Osteocyte (in vitro differentiated cells): ENCODE data around the gene ITIH2. TPM values are rescaled to one million over a fixed set of nuclear protein-coding genes. Genes with fewer than 3 reads are reported as not detected.

ENCODE experiments used
- DNase-seq: peaks from one replicate; pipeline ENCODE4 v3.0.0; 2021; ENCODE audit warnings: mixed read lengths; ENCODE audit not compliant: unreplicated experiment; ENCODE audit errors: extremely low spot score
- H3K27ac Mint-ChIP-seq: one replicate; pipeline ENCODE4 v1.8.0; 2021; ENCODE audit warnings: mild to moderate bottlenecking, mixed read lengths; ENCODE audit not compliant: unreplicated experiment
- H3K27me3 Mint-ChIP-seq: one replicate; pipeline ENCODE4 v1.8.0; 2021; ENCODE audit warnings: mixed read lengths; ENCODE audit not compliant: unreplicated experiment
- H3K36me3 Mint-ChIP-seq: one replicate; pipeline ENCODE4 v1.8.0; 2021; ENCODE audit warnings: mixed read lengths; ENCODE audit not compliant: unreplicated experiment
- H3K4me1 Mint-ChIP-seq: one replicate; pipeline ENCODE4 v1.8.0; 2021; ENCODE audit warnings: mixed read lengths; ENCODE audit not compliant: unreplicated experiment
- H3K4me3 Mint-ChIP-seq: one replicate; pipeline ENCODE4 v1.8.0; 2021; ENCODE audit warnings: mild to moderate bottlenecking, moderate library complexity, mixed read lengths; ENCODE audit not compliant: unreplicated experiment
- H3K9me3 Mint-ChIP-seq: one replicate; pipeline ENCODE4 v1.8.0; 2021; ENCODE audit warnings: mixed read lengths; ENCODE audit not compliant: unreplicated experiment
- total RNA-seq: library from RNA; stranded (reverse); gene quantifications from 2 replicates; pipeline ENCODE4 v1.2.1, GENCODE V29; 2021
- TF ChIP-seq, protein P1 (sequence below): fragments of 200-600 bp; sonication (generic); IDR thresholded peaks from 2 replicates; pipeline ENCODE4 v1.5.0; 2021; ENCODE audit warnings: antibody characterized with exemption, mild to moderate bottlenecking, moderate library complexity

Gene ITIH2
- total RNA-seq, 1 donor from 2014 or later, result not detected

DNA sequence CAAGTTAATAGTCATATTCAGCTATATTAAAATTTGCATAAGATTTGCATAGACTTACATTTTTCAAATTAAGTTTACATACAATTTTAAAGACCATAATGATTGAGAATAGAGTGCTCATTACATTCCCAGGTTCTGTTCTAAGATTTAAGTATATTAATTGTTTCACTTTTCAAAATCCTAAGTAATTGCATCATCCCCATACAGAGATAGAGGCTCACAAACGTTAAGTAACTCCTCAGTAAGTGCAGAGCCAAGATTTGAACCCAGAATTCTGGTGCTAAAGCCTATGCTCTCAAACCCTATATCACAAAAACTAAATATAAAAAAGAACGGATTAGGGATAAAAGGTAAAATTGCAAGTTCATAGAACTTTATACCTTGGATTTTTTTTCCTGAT lies 38.4 kb upstream of the ITIH2 start:
- Mint-ChIP-seq H3K4me3 (no peak overlapping the region), H3K9me3 (no peaks in the 10 kb centered on the region), H3K36me3 (no peaks in the 10 kb centered on the region), H3K27me3 (peaks cover 36% of the 10 kb centered on the region), H3K27ac (no peak overlapping the region), H3K4me1 (peaks cover 11% of the 10 kb centered on the region)
- TF ChIP-seq, protein P1, sequence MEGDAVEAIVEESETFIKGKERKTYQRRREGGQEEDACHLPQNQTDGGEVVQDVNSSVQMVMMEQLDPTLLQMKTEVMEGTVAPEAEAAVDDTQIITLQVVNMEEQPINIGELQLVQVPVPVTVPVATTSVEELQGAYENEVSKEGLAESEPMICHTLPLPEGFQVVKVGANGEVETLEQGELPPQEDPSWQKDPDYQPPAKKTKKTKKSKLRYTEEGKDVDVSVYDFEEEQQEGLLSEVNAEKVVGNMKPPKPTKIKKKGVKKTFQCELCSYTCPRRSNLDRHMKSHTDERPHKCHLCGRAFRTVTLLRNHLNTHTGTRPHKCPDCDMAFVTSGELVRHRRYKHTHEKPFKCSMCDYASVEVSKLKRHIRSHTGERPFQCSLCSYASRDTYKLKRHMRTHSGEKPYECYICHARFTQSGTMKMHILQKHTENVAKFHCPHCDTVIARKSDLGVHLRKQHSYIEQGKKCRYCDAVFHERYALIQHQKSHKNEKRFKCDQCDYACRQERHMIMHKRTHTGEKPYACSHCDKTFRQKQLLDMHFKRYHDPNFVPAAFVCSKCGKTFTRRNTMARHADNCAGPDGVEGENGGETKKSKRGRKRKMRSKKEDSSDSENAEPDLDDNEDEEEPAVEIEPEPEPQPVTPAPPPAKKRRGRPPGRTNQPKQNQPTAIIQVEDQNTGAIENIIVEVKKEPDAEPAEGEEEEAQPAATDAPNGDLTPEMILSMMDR, result no peak
- DNase-seq, result no peak

DNA sequence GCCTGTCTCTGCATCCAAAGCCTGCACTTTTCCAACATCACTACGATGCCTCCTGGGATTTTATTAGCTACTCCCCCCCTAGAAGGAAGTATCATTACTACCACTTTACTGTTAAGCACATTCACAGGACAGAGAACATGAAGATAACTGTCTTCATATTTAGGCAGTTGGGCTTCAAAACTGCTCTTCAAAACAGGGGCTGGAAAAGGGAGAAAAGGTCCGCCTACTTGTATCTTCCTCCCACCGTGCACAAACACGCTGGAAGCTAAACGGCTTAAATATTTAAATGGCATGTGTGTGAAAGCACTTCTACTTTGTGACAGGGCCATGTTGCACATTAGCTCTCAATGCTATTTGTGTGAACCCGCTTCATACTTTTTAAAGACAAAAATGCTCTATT lies 37.3 kb upstream of the ITIH2 start:
- Mint-ChIP-seq H3K27me3 (peaks cover 43% of the 10 kb centered on the region), H3K27ac (no peak overlapping the region), H3K9me3 (no peaks in the 10 kb centered on the region), H3K36me3 (no peaks in the 10 kb centered on the region), H3K4me3 (peak overlapping the region; percentile 46), H3K4me1 (peaks cover 11% of the 10 kb centered on the region)
- DNase-seq, result no peak
- TF ChIP-seq, protein P1, result no peak

DNA sequence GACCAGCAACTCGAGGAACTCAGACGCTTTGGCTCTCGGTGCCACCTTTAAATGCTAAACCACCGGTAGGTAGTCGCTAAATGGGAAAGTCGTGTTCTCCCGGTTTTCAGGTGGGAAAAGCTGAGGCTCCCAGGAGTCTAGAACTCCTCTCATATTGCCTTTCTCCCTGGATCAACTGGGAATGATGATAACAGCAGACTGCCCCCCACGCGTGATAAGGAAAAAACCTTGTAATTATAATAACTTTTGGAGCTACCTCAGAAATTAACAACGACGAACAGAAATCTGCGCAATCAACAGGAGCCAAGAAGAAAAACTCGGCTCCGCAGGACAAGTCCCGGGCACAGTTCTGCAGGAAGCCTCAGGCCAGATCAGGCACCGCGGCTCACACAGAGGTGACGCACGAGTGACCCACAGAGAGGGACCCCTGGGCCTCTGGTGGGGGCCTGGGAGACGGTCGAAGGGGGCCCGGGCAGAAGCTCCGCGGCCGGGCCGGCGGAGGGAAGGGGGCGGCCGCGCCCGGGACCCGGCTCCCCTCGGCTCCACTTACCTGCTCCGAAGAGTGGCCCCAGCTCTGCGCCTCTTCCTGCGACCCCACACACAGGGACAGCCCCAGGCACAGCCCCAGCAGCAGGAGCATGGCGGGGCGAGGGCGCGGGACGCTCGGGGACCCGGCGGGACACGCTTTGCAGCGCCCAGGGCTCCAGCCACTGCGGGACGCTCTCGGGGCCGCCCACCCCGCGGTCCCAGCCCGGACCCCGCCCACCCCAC lies 36.7 kb upstream of the ITIH2 start, which contains the start of gene ITIH5:
Gene ITIH5 (minus strand): TSS at position 714 of the 771 bp plus-strand sequence. CDS start 74 bp downstream, at position 640.
- DNase-seq, result no peak
- no peak within 1 kb of the TSS for H3K27ac Mint-ChIP-seq
- peak within 1 kb of the TSS; percentile 52 for H3K4me3 Mint-ChIP-seq
- TF ChIP-seq, protein P1, result no peak
- peaks cover 45% of the 10 kb centered on the region for H3K27me3 Mint-ChIP-seq
- no peaks in the 10 kb centered on the region for H3K9me3 Mint-ChIP-seq
- H3K36me3 Mint-ChIP-seq, result no peaks in the 10 kb centered on the region
- H3K4me1 Mint-ChIP-seq, result peaks cover 11% of the 10 kb centered on the region

DNA sequence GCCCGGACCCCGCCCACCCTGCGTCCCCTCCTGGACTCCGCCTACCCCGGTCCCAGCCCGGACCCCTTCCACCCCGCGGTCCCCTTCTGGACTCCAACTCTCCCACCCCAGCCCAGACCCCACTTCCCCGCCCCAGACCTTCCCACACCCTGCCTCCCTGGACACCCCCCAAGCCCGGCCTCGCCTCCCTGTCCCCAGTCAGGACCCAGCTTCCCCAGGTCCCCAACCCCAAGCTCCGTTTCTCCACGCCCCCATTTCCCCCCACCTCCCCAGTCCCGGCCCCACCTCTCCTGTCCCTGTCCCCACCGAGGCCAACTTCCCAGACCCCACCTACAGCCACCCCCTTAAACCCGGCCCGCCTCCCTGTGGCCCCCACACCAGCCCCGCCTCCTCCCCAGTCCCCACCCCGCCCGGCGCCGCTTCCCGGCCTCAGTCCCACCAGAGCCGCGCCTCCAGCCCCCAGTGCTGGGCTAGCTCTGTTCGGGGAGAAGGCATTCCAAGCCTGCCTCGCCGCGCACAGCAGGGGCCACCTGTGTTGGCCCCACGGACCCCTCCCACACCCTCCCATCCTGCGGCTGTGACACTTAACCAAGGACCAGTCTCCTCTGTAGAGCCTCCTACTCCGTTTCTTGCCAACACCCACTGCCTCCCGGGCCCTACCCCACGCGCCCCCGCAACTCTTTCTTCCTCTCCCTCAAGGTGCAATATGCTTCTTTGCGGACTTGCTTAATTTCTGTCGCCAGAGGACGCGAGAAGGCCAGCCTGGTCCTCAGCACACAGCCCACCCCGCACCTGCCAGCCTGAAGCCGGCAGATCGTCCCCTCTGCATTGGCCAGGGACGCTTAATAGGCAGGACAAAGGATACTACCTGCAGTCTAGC lies 35.6 kb upstream of the ITIH2 start:
- H3K36me3 Mint-ChIP-seq, result no peaks in the 10 kb centered on the region
- peaks cover 45% of the 10 kb centered on the region for H3K27me3 Mint-ChIP-seq
- no peak overlapping the region for H3K27ac Mint-ChIP-seq
- no peak for DNase-seq
- H3K4me1 Mint-ChIP-seq, result peaks cover 11% of the 10 kb centered on the region
- H3K9me3 Mint-ChIP-seq, result no peaks in the 10 kb centered on the region
- TF ChIP-seq, protein P1, result no peak
- H3K4me3 Mint-ChIP-seq, result peak overlapping the region; percentile 52

DNA sequence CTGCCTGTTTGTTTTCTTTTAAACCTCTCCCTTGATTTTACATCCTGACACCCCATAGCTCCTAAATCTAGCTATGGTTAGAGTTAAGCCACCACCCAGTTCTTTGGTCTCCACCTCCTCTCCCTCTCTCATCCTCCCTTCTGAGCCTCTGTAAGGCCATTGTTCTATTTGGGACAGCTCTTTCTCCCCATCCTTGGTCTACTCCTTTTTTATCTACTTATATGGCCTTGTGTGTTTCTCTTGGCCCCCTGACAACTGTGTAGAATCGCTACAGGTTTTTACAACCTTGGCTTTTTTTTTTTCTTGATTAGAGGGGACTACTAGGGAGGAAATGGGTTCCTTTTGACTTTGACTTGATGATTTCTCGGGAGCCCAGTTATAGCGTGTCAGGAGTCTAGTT lies 33.0 kb upstream of the ITIH2 start:
- Mint-ChIP-seq H3K27me3 (peaks cover 39% of the 10 kb centered on the region), H3K4me3 (no peak overlapping the region), H3K9me3 (no peaks in the 10 kb centered on the region), H3K36me3 (no peaks in the 10 kb centered on the region), H3K4me1 (peaks cover 11% of the 10 kb centered on the region), H3K27ac (no peak overlapping the region)
- TF ChIP-seq, protein P1, result no peak
- DNase-seq, result no peak
